Measurements from ENCODE around the gene SLC23A3. TPM values are rescaled to one million over a fixed set of nuclear protein-coding genes. Genes with fewer than 3 reads are reported as not detected.
"Not testable (repeated sequence)": the region's sequence is repeated elsewhere in the genome, so short reads cannot be mapped to it uniquely, and the experiment has no call there.

SLC23A3 gene
- total and polyA plus RNA-seq, 3 experiments from 2014 or later: 2.3 to 2.6 TPM; not detected in 1

GRCh38 chr2:219201331-219201730, 31.5 kb upstream of the SLC23A3 start:
- H3K9me3 Mint-ChIP-seq; H3K27me3 Mint-ChIP-seq; H3K9me3 ChIP-seq (ENCODE audit: low read length); H3K27ac ChIP-seq (ENCODE audit: low read depth, low read length); DNase-seq; H3K36me3 ChIP-seq (ENCODE audit: insufficient read depth, low read length); H3K36me3 Mint-ChIP-seq; H3K27me3 ChIP-seq (ENCODE audit: insufficient read depth, low read length, poor library complexity, severe bottlenecking); H3K4me3 ChIP-seq (ENCODE audit: low read length): not testable (repeated sequence)
- peaks cover 24 to 29% (median 24%) of the 10 kb centered on the region in 3 donors for H3K4me1 Mint-ChIP-seq
- CTCF ChIA-PET: interaction anchor here (0.8 to 4.4 kb wide), 11 partner anchors 10 to 93 kb away, joined by 3 to 17 read pairs (median 5); partner anchors contain the start of genes CNPPD1, GLB1L and STK16
- H3K4me3 Mint-ChIP-seq: peak overlapping the region in 1 of 7 donors; percentile 79
- H3K27ac Mint-ChIP-seq: peak overlapping the region in 2 of 8 donors; percentile 82 to 97
- H3K4me1 ChIP-seq (ENCODE audit: insufficient read depth, low read length): peaks cover 14% of the 10 kb centered on the region
- POLR2A ChIA-PET: interaction anchor here (1.8 to 2.1 kb wide), 2 partner anchors 18 to 25 kb away, joined by 6 to 20 read pairs; partner anchors contain the start of gene CNPPD1

GRCh38 chr2:219200502-219201326, 30.9 kb upstream of the SLC23A3 start:
- peak overlapping the region; percentile 79 to 94 (median 90) for H3K4me3 Mint-ChIP-seq
- H3K27me3 Mint-ChIP-seq; H3K9me3 ChIP-seq (ENCODE audit: low read length); H3K4me1 ChIP-seq (ENCODE audit: insufficient read depth, low read length); H3K9me3 Mint-ChIP-seq; H3K36me3 Mint-ChIP-seq; H3K36me3 ChIP-seq (ENCODE audit: insufficient read depth, low read length); H3K27ac ChIP-seq (ENCODE audit: low read depth, low read length); H3K27me3 ChIP-seq (ENCODE audit: insufficient read depth, low read length, poor library complexity, severe bottlenecking): not testable (repeated sequence)
- ChIA-PET CTCF (interaction anchor here (0.8 to 4.4 kb wide), 11 partner anchors 9 to 94 kb away, joined by 3 to 17 read pairs (median 5); partner anchors contain the start of genes CNPPD1, GLB1L and STK16), POLR2A (interaction anchor here (0.5 to 2.1 kb wide), 6 partner anchors 8 to 78 kb away, joined by 3 to 20 read pairs (median 4); partner anchors contain the start of genes CNPPD1 and DNAJB2)
- peak overlapping the region; percentile 22 for H3K4me3 ChIP-seq (ENCODE audit: low read length)
- H3K27ac Mint-ChIP-seq: peak overlapping the region; percentile 82 to 97 (median 94)
- DNase-seq: peak in 4 of 5 donors; percentile 35 to 65 (median 60)
- peaks cover 19 to 24% (median 19%) of the 10 kb centered on the region in 3 donors for H3K4me1 Mint-ChIP-seq

GRCh38 chr2:219199470-219200211, 29.8 kb upstream of the SLC23A3 start:
- ChIA-PET CTCF (interaction anchor here (1.1 to 4.4 kb wide), 6 partner anchors 10 to 95 kb away, joined by 3 to 17 read pairs (median 8); no protein-coding TSS in a partner anchor), POLR2A (interaction anchor here (0.6 to 2.1 kb wide), 5 partner anchors 17 to 188 kb away, joined by 3 to 20 read pairs (median 5); partner anchors contain the start of genes CNPPD1, DNAJB2 and DNPEP)
- peak overlapping the region in 6 of 7 donors; percentile 12 to 90 (median 34) for H3K4me3 Mint-ChIP-seq

GRCh38 chr2:219198974-219199373, 29.1 kb upstream of the SLC23A3 start:
- Mint-ChIP-seq H3K36me3 (no peaks in the 10 kb centered on the region), H3K27me3 (no peaks in the 10 kb centered on the region), H3K4me1 (peaks cover 18 to 24% (median 19%) of the 10 kb centered on the region in 3 donors), H3K4me3 (peak overlapping the region in 1 of 7 donors; percentile 12), H3K27ac (peak overlapping the region in 2 of 8 donors; percentile 5 to 50), H3K9me3 (peaks cover 0 to 5% (median 0%) of the 10 kb centered on the region in 5 donors)
- no peaks in the 10 kb centered on the region for H3K36me3 ChIP-seq (ENCODE audit: insufficient read depth, low read length)
- ChIA-PET POLR2A (interaction anchor here (0.6 kb wide), 2 partner anchors 60 to 189 kb away, joined by 3 to 5 read pairs; partner anchors contain the start of gene DNPEP), CTCF (interaction anchor here (1.1 to 4.4 kb wide), 4 partner anchors 9 to 17 kb away, joined by 3 to 17 read pairs (median 8); no protein-coding TSS in a partner anchor)
- H3K4me1 ChIP-seq (ENCODE audit: insufficient read depth, low read length): peaks cover 8% of the 10 kb centered on the region
- H3K27me3 ChIP-seq (ENCODE audit: insufficient read depth, low read length, poor library complexity, severe bottlenecking): no peaks in the 10 kb centered on the region
- H3K9me3 ChIP-seq (ENCODE audit: low read length): no peaks in the 10 kb centered on the region
- no peak overlapping the region for H3K4me3 ChIP-seq (ENCODE audit: low read length)
- DNase-seq: no peak
- no peak overlapping the region for H3K27ac ChIP-seq (ENCODE audit: low read depth, low read length)

More at GRCh38 chr2:219199470-219200211, 29.8 kb upstream of the SLC23A3 start:
- Mint-ChIP-seq H3K9me3 (peaks cover 0 to 5% (median 0%) of the 10 kb centered on the region in 5 donors), H3K36me3 (no peaks in the 10 kb centered on the region), H3K4me1 (peaks cover 18 to 24% (median 19%) of the 10 kb centered on the region in 3 donors), H3K27me3 (no peaks in the 10 kb centered on the region), H3K27ac (peak overlapping the region in 5 of 8 donors; percentile 2 to 61 (median 44))
- Histone ChIP-seq H3K27ac (ENCODE audit: low read depth, low read length) (no peak overlapping the region), H3K9me3 (ENCODE audit: low read length) (no peaks in the 10 kb centered on the region), H3K36me3 (ENCODE audit: insufficient read depth, low read length) (no peaks in the 10 kb centered on the region), H3K4me3 (ENCODE audit: low read length) (no peak overlapping the region), H3K4me1 (ENCODE audit: insufficient read depth, low read length) (peaks cover 8% of the 10 kb centered on the region), H3K27me3 (ENCODE audit: insufficient read depth, low read length, poor library complexity, severe bottlenecking) (no peaks in the 10 kb centered on the region)
- DNase-seq: no peak

GRCh38 chr2:219197388-219197787, 27.6 kb upstream of the SLC23A3 start:
- Histone ChIP-seq H3K27ac (ENCODE audit: low read depth, low read length) (no peak overlapping the region), H3K4me3 (ENCODE audit: low read length) (no peak overlapping the region), H3K9me3 (ENCODE audit: low read length) (no peaks in the 10 kb centered on the region), H3K36me3 (ENCODE audit: insufficient read depth, low read length) (no peaks in the 10 kb centered on the region), H3K27me3 (ENCODE audit: insufficient read depth, low read length, poor library complexity, severe bottlenecking) (no peaks in the 10 kb centered on the region), H3K4me1 (ENCODE audit: insufficient read depth, low read length) (peaks cover 8% of the 10 kb centered on the region)
- Mint-ChIP-seq H3K9me3 (peaks cover 0 to 5% (median 0%) of the 10 kb centered on the region in 5 donors), H3K4me1 (peaks cover 18 to 24% (median 19%) of the 10 kb centered on the region in 3 donors), H3K27ac (no peak overlapping the region), H3K4me3 (no peak overlapping the region), H3K27me3 (no peaks in the 10 kb centered on the region), H3K36me3 (no peaks in the 10 kb centered on the region)
- ChIA-PET POLR2A (interaction anchor here (0.8 kb wide), 1 partner anchor 9 kb away, joined by 4 read pairs; the partner anchor contains the start of gene ZFAND2B), CTCF (interaction anchor here (0.9 to 4.4 kb wide), 4 partner anchors 16 to 98 kb away, joined by 3 to 17 read pairs (median 4); no protein-coding TSS in a partner anchor)
- no peak for DNase-seq

GRCh38 chr2:219186754-219187456, 17.1 kb upstream of the SLC23A3 start:
- Histone ChIP-seq H3K4me3 (ENCODE audit: low read length) (no peak overlapping the region), H3K9me3 (ENCODE audit: low read length) (no peaks in the 10 kb centered on the region), H3K27ac (ENCODE audit: low read depth, low read length) (no peak overlapping the region), H3K36me3 (ENCODE audit: insufficient read depth, low read length) (peaks cover 21% of the 10 kb centered on the region), H3K4me1 (ENCODE audit: insufficient read depth, low read length) (peaks cover 5% of the 10 kb centered on the region), H3K27me3 (ENCODE audit: insufficient read depth, low read length, poor library complexity, severe bottlenecking) (no peaks in the 10 kb centered on the region)
- Mint-ChIP-seq H3K4me1 (peaks cover 11 to 17% (median 15%) of the 10 kb centered on the region in 3 donors), H3K27ac (peak overlapping the region in 7 of 8 donors; percentile 4 to 79 (median 56)), H3K36me3 (peaks cover 0 to 42% (median 3%) of the 10 kb centered on the region in 3 donors), H3K4me3 (no peak overlapping the region), H3K27me3 (no peaks in the 10 kb centered on the region), H3K9me3 (no peaks in the 10 kb centered on the region)
- no peak for DNase-seq
- POLR2A ChIA-PET: interaction anchor here (0.6 kb wide), 1 partner anchor 98 kb away, joined by 3 read pairs; no protein-coding TSS in a partner anchor
- CTCF ChIA-PET: interaction anchor here (1.4 kb wide), 1 partner anchor 8 kb away, joined by 3 read pairs; no protein-coding TSS in a partner anchor

- H3K9me3 ChIP-seq (ENCODE audit: low read length): no peaks in the 10 kb centered on the region
- CTCF ChIA-PET: interaction anchor here (1.8 to 3.4 kb wide), 3 partner anchors 16 to 27 kb away, joined by 6 to 11 read pairs (median 10); partner anchors contain the start of gene NHEJ1
- H3K27ac Mint-ChIP-seq: peak overlapping the region in 3 of 8 donors; percentile 37 to 73 (median 66)
- no peaks in the 10 kb centered on the region for H3K9me3 Mint-ChIP-seq
- no peak for DNase-seq
- peaks cover 32 to 45% (median 42%) of the 10 kb centered on the region in 3 donors for H3K4me1 Mint-ChIP-seq
- POLR2A ChIA-PET: no interaction called here
- peak overlapping the region in 1 of 7 donors; percentile 68 for H3K4me3 Mint-ChIP-seq
- peaks cover 42% of the 10 kb centered on the region for H3K36me3 ChIP-seq (ENCODE audit: insufficient read depth, low read length)
- H3K36me3 Mint-ChIP-seq: peaks cover 0 to 69% (median 3%) of the 10 kb centered on the region in 3 donors
- H3K27me3 Mint-ChIP-seq: no peaks in the 10 kb centered on the region
- no peaks in the 10 kb centered on the region for H3K27me3 ChIP-seq (ENCODE audit: insufficient read depth, low read length, poor library complexity, severe bottlenecking)
- no peak overlapping the region for H3K27ac ChIP-seq (ENCODE audit: low read depth, low read length)
- H3K4me3 ChIP-seq (ENCODE audit: low read length): no peak overlapping the region
- peaks cover 23% of the 10 kb centered on the region for H3K4me1 ChIP-seq (ENCODE audit: insufficient read depth, low read length)
These were observed 14.3 kb upstream of the SLC23A3 start for GRCh38 chr2:219184121-219184520.

All from CD8-positive, alpha-beta memory T cell (primary cell).